HG03103 (cell line): ENCODE measurements around the gene NAA11.

Experiments
- ATAC-seq: cut with Tn5 transposase; IDR thresholded peaks from one replicate; pipeline ENCODE4 v1.9.1; 2021; ENCODE audit warnings: low read depth; ENCODE audit not compliant: unreplicated experiment

NAA11 gene

GRCh38 chr4:79325864-79326328, at the start of gene NAA11:
TSS of gene NAA11 (minus strand) at chr4:79326061. CDS start at chr4:79325877, 184 bp downstream.
- no peak for ATAC-seq

- ATAC-seq: no peak
Measured at GRCh38 chr4:79370026-79370425, 44.2 kb upstream of the NAA11 start.

GRCh38 chr4:79367096-79367495, 41.2 kb upstream of the NAA11 start:
- ATAC-seq: no peak

DNA sequence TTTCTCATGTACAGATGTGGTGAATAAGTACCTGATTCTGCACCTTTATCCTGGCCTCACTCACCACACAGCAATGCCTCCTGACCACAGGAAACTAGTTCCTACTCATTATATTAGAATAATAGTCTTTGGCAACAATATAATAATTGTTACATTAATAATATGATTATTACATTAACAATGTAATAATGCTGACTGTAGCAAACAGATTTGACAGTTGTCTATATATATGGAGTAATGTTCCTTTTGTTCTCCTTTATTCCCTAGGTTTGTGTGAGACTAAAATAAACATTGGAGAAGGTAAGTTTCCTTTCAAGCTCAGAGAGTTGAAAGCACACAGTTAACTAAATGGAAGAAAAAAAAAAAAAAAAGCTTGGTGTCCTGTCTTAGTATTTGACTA, 40.6 kb upstream of the NAA11 start:
- no peak for ATAC-seq

DNA sequence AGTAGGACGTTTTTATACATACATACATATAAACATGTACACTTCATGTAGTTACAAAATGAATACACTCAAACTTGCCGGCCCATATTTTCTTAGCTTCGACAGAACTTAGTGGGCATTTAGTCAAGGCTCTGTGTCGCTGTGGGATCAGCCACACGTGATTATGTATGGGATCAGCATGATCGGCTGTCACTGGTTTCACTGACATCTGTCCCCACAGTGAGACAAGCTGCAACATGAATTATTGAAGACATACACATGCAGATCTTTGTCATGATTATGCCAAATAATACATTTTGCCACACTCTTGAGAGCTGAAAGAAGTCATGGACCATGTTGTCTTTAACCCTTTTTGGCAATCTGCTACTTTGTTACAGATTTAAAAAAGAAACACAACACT, 38.2 kb upstream of the NAA11 start:
- no peak for ATAC-seq

- ATAC-seq: no peak
Measured at GRCh38 chr4:79362626-79363025, 36.8 kb upstream of the NAA11 start.

- no peak for ATAC-seq
Measured at GRCh38 chr4:79360006-79360405, 34.1 kb upstream of the NAA11 start.

GRCh38 chr4:79358438-79358837, 32.6 kb upstream of the NAA11 start:
- ATAC-seq: no peak

DNA sequence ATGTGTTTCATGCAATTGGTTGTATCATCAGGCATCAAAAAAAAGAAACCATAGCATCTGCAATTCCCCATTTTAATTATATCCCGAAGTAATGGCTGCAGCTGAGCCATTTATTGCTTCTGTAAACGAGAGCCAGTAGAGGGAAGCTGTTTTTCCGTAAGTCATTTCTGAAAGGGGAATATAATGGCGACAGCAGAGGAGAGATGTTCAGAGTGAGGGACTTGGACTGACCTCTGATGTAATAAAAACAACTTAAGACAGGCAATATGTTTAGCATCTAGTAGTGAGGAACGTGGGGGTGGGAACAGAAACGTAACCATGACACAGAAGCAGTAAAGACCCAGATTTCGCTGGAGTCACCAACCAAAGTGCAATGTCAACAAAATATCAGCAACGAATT, 31.5 kb upstream of the NAA11 start:
- ATAC-seq: no peak

GRCh38 chr4:79353075-79353474, 27.2 kb upstream of the NAA11 start:
- ATAC-seq: no peak

- ATAC-seq: no peak
Measured at GRCh38 chr4:79348405-79348804, 22.5 kb upstream of the NAA11 start.

DNA sequence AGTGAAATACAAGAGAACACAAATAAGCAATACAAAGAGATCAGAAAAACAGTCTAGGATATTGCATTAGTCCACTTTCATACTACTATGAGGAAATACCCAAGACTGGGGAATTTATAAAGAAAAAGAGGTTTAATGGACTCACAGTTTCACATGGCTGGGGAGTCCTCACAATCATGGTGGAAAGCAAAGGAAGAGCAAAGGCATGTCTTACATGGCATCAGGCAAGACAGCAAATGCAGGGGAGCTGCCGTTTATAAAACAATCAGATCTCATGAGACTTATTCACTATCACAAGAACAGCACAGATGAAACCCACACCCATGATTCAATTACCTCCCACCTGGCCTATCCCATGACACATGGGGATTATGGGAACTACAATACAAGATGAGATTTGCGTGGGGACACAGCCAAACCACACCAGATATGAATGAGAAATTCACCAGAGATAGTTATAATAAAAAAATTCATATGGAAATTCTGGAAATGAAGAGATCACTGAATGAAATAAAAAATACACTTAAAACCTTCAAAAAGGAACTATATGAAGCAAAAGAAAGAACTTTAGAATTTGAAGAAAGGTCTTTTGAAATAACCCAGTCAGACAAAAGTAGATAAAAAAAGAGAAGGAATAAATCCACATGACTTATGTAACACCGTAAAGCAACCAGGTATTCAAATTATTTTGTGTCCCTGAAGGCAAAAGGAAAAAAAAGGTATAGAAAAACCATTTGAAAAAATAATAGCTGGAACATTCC, 16.2 kb upstream of the NAA11 start:
- no peak for ATAC-seq

- ATAC-seq: no peak
Measured at GRCh38 chr4:79340568-79340967, 14.7 kb upstream of the NAA11 start.

- ATAC-seq: peak; percentile 69
Measured at GRCh38 chr4:79338148-79338547, 12.3 kb upstream of the NAA11 start.

DNA sequence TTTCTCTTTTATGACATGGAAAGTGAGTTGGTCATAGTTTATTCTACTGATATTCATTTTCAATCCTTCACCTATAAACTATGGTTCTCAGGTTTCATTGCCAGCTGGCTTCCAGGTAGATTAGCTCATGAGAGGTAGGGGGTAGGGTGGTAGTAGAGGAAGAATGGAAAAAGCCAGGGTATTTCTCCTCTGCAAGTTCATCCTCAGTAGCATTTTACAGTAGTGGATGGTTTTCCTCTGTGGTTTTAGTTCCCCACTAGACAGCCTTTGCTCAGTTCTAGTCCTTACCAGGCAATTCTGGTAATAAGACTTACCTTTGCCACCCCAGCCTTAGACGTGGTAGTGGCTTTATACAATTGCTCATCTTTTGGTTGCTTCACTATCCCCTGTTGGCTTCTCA, 8.9 kb upstream of the NAA11 start:
- no peak for ATAC-seq

GRCh38 chr4:79334341-79334740, 8.5 kb upstream of the NAA11 start:
- no peak for ATAC-seq

- no peak for ATAC-seq
Measured at GRCh38 chr4:79331126-79331876, 5.4 kb upstream of the NAA11 start.

DNA sequence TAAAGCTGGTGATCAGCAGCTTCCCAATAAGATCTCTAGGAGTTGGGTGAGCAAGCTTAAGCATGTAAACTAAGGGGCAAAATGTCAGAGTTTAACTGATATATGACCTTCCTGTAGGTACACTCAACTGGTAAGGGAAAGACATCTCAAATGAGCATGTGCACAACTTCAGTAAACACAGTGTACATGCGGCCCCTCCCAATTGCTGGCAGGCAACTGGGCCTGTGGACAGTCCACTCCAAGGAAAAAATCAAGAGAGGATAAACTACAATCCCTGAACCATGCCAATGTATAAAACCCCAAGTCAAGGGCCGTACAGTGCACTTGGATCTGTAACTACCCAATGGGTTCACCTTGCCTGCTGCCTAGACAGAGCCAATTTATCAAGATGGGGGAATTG, 4.9 kb upstream of the NAA11 start:
- ATAC-seq: no peak

DNA sequence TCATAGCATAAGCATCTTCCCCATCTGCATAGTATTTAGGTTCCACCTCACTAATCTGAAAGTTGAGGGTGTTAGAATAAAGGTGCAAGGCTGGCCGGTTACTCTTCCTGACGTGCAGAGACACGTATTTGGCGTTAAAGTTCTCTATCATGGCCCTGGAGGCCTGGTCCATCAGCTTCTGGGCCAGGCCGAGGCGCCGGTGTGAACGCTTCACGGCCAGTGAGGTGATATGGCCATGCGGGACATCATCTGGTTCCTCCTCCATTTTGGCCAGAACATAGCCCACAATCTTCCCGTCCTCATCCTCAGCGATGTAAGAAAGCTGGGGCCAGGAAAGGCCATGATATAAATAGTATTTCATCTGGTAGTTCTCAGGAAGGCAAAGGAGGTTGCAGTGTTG, 425 bp downstream of the NAA11 start:
- no peak for ATAC-seq

DNA sequence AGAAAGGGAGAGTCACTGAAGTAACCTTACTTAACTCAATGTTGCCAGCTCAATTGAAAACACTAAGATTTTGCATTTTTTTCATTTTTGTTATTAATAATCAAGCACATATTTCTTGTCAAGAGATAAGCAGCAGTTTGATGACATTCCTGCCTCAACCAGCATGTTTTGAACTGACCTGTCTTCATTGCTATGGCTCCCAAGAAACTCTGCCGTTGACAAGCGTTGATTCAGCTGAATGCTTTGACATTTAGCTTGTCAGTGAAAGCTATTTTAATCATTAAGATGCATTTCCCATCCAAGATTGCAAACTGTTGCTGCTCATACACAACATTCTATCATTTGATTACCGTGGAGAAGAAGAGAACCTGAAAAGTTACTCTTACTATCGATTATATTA, 5.9 kb downstream of the NAA11 start:
- no peak for ATAC-seq

- ATAC-seq: no peak
Measured at GRCh38 chr4:79317711-79318110, 8.2 kb downstream of the NAA11 start.

GRCh38 chr4:79315891-79316290, 10.0 kb downstream of the NAA11 start:
- ATAC-seq: no peak
